Kidney glomerular epithelial cell (primary cell): ENCODE results near the gene TLR6.

Experiments used
- DNase-seq: peaks from one replicate; lab custom pipeline; 2025; lab: John Stamatoyannopoulos, UW

TLR6 gene, protein sequence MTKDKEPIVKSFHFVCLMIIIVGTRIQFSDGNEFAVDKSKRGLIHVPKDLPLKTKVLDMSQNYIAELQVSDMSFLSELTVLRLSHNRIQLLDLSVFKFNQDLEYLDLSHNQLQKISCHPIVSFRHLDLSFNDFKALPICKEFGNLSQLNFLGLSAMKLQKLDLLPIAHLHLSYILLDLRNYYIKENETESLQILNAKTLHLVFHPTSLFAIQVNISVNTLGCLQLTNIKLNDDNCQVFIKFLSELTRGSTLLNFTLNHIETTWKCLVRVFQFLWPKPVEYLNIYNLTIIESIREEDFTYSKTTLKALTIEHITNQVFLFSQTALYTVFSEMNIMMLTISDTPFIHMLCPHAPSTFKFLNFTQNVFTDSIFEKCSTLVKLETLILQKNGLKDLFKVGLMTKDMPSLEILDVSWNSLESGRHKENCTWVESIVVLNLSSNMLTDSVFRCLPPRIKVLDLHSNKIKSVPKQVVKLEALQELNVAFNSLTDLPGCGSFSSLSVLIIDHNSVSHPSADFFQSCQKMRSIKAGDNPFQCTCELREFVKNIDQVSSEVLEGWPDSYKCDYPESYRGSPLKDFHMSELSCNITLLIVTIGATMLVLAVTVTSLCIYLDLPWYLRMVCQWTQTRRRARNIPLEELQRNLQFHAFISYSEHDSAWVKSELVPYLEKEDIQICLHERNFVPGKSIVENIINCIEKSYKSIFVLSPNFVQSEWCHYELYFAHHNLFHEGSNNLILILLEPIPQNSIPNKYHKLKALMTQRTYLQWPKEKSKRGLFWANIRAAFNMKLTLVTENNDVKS

DNA sequence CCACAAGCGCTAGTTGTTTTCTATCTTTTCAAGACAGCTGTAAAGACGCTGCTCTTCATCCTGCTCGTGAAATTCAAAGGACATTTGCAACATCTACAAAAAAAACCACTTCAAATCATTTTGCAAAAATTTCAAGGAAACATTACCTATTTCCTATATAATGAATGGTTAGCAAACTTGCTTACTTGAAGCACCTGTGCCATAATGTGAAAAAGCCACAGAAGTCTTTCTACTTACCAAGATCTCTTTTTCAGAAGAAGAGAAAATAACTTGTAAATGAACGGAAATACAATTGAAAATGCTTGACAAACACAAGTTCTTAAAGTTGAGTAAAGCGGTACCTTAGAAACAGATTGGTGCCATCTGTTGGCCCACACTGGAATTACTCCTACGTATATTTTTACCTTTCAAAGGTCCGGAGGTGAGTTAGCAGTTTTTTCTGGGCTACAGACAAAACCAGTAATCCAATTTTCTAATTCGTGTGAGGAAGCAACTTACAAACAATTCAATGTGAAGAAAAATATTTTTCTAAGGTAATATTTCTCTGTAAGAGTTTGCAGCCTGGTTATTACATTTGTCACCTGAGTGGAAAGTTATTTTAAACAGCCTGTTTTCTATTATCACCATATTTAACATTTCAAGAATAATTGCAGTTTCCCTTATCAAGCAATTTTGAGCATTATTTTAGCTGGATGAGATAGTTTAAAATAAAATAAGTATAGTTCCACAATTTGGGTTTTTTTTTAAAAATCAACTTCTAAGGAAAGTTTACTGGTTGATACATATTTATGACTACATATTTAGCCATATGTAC, at the start of gene TLR6:
TSS of gene TLR6 (minus strand) at position 294 of the 814 bp plus-strand sequence. CDS start 27,344 bp downstream, outside the sequence.
- peak; percentile 58 for DNase-seq

DNA sequence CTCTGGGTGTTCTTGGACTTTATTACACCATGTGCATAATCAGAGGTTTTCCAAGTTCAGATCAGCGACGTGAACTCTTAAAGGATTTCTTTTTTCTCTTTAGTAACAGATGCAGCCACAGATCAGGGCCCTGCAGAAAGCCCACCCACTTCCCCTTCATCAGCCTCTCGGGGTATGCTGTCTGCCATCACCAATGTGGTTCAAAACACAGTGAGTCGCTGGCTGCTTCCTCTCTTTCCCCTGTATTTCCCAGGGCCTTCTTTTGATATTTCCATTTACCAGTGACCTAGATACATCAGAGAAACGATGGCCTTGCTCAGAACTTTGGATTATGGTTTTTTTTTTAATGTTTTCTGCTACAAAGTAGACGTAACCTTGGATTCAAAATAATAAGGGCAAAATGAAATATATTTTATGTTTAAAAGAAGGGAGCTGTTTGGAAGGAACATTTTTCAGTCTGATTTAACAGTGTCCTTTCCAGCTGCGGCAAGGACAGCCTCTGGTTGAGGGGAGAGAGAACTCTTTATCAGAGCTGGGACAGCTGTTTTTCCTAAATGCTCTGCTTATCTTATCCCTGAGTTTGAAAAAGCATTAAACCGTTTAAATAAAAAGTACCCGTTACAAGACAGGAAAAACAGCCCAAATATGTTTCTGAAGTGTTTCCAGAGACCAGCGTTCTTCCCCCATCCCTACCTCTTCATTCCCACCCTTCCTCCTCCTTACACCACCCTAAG, 49.2 kb upstream of the TLR6 start:
- DNase-seq: no peak

DNA sequence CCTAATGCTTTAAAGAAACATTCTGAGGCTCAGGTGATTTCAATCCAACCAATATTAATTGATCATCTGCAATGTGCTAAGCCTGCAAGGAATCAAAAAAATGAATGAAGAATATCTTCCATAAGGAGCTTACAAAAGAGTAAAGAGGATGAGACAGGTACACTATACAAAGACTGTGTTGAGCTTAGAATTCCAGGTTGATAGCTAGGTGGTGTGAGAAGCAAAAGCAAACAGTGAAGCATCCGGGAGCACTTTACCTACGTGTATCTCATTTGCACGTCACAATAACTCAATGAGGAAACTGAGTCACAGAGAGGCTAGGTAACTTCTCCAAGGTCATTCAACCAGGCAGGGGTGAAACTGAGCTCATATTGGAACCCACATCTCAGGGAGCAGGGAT, 48.1 kb upstream of the TLR6 start:
- no peak for DNase-seq

DNA sequence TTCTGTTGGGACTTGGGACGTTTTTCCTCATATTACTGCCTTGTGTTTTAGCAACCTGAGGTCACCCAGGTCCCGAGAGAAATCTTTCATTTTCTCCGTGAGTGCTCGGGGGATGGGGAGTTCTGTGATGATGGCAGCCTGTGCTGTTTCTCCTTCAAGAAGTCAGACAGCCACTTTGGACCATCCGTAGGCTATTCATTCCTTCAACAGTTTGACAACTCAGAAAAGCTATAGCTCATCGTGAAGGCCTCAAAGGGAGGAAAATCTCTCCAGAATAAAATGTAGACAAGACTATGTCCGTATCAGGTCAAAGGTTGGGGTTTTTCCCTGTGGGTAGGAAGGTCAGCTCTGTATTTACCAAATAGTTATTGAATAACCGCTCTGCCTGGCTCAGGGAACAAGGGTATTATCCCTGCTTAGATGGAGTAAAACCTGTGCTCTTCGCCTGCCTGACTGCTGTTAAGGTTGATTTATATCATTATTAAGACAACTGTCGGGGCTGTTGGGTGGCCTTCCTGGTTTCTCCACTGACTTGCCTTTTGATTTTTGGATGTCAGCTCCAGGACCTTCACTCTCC, 47.6 kb upstream of the TLR6 start:
- DNase-seq: no peak

DNA sequence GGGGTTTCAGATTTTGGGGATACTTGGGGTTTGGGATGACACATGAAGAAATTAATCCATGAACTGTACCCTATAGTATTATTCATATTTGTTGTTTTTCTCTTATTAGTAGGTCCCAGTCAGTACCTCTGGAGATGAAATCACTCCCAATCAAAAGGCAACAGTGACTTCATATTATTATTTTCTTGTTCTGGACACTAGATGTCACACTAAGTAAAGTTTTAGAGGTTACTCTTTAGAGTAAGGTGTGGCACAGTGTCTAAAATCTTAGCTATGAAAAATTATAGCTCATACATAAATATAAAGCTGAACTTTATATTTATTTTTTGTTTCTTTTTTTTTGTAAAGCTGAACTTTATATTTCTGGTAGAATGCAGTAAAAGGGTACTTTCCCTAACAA, 46.1 kb upstream of the TLR6 start:
- peak; percentile 25 for DNase-seq

DNA sequence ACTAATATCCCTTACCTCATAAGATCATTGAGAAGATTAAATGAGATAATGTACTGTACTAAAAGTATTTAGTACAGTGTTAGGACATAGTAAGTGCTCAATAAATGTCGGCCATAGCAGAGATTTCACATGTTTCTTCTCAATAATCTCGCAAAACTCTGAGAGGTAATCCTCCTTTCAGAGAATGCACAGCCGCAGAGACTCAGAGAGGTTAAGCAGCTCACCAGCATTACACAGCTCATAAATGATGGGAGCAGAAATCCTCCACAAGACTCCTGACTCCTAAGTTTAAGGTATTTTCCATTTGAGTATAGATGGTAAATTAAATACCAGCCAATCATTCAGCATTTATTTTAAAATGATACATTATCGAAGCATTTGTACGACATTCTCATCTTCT, 45.6 kb upstream of the TLR6 start:
- no peak for DNase-seq

DNA sequence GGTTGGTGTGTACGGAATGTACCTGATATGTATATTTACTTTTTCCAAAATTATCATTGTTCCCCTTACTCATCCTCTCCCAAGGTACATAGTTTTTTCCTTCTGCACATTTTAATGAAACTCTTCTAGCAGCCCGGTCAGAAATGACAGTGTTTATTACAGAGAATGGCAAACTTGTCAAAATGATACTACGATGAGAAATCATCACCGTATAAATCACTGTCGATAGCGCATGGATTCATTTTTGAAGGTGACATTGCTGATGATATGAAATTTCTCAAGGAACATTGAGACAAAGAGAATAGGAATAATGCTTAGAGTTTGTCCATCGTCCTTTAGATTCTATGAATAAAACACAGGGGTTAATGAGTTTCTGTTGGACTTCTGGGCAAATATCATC, 41.6 kb upstream of the TLR6 start:
- no peak for DNase-seq

DNA sequence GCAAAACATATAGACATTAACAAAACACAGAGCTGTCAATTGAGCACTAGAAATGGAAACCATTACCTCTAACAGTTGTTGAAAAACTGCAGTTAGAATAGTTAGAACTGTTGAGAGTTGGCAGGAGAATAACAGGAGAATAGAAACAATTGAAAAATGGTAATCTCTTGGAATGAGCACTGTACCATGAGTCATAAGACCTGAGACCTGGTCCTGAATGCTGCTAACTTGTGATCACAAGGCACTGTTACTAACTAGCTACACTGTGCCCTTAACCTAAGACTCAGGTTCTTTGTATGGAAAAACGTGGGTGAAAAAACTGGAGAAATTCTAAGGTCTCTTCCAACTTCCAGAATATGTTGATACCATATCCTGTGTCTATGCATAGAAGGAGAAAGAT, 40.3 kb upstream of the TLR6 start:
- no peak for DNase-seq

DNA sequence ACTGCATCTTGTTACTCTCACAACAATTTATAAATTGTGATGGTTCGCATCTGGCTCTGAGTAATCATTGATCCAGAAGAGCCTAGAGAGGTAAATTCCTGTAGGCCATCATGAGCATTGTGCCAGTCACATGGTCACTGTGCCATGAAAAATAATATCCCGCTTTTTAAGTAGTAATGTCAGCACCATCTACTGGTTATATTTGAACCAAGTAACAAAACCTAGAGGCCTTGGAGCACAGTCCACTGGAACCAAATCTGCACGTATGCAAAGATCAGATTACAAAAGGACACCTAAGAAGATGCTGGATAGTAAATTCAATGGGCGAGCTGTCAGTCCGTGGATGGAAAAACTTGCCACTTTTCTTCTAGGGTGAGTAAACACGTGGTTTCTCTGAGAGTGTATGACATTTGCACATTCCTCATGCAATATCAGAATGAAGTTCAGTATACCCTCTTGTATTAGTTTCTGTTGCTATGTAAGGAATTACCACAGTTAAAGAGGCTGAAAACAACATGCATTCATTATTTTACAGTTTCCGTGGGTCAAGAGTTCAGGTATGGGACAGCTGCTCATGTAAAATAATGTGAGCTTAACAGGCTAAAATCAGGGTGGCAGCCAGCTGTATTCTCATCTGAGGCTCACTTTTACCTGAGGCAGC, 37.8 kb upstream of the TLR6 start:
- no peak for DNase-seq

DNA sequence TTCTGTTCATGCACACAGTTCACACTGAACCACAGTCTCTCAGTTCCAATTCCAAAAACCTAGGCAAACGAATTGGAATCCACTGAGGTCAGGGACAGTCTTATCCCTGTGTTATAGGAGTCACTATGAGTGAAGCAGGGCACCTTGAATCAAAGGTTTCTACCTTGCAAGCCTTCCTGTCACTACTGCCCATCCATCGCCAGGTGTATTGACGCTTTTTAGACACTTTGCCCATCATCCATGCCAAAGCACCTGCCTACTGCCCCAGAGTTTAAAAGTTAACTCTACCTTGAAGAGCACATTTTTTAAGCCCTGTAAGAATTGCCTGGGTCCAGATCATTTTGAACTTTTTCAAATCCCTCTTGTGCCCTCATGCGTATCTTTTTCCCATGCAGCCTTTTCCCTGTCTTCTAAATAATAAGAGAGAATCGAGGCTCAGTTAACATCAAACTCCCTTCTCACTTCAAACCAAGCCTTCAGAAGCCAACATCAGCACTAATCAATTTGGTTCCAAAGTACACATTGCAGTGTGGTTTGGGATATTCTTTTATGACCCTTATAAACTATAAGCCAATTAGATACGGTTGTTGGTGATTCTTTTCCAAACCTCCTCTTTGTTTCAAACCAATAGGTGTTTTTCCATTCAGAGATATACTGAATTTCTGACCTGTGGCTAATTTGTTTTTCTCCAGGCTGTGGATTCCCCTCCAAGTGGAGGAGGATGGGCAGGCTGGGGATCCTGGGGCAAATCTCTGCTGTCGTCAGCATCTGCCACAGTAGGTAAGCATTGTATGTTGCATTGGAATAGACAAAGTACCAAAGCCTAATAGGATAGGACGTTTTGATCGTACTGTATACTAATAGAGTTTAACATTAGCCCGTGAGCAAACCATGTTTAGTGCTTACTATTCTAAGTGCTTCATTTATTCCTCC, 34.7 kb upstream of the TLR6 start:
- no peak for DNase-seq

DNA sequence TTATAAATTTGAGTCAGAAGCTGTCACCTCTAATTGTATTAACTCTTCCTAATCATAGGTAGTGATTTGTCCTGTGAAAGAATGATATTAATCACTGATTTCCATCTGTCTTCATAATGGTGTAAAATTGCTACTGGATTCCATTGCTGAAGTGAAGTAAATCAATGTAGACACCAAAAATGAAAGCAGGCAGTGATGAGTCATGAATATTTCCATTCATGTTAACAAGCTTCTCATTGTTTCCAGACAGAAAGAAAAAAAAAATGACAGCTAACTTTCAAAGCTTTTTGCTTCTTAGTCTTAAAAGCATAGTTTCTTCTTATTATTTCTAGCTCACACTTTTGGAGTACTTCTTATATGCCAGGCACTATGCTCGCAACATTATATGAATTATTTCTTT, 32.5 kb upstream of the TLR6 start:
- DNase-seq: peak; percentile 60

DNA sequence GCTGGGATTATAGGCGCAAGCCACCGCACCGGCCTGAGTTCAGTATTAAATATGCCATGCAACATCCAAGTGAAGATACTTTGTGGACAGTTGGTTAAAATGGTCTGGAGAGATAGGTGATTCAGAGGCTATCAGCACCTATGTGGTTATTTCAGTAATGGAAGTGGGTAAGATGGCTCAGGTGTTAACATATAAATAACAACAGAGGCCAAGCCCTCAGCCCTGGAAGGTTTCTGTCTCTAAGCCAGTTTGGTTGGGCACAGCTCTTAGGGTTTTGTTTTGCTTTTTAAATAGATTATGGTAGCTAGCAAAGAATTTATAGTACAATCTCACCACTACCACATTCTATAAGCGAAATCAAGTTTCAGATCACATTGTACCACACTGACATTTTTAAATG, 27.6 kb upstream of the TLR6 start:
- DNase-seq: no peak

DNA sequence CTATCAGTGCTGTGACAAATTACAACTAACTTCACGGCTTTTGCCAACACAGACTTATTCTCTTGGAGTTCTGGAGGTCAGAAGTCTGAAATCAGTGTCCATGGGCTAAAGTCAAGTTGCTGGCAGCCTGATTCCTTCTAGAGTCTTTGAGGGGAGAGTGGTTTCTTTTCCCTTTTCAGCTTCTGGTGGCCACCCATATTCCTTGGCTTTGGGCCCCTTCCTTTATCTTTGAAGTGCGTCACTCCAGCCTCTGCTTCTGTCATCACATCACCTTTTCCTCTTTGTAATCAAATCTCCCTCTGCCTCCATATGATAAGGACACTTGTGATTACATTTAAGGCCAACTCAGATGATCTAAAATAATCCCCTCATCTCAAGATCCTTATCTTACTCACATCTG, 20.0 kb upstream of the TLR6 start:
- no peak for DNase-seq

DNA sequence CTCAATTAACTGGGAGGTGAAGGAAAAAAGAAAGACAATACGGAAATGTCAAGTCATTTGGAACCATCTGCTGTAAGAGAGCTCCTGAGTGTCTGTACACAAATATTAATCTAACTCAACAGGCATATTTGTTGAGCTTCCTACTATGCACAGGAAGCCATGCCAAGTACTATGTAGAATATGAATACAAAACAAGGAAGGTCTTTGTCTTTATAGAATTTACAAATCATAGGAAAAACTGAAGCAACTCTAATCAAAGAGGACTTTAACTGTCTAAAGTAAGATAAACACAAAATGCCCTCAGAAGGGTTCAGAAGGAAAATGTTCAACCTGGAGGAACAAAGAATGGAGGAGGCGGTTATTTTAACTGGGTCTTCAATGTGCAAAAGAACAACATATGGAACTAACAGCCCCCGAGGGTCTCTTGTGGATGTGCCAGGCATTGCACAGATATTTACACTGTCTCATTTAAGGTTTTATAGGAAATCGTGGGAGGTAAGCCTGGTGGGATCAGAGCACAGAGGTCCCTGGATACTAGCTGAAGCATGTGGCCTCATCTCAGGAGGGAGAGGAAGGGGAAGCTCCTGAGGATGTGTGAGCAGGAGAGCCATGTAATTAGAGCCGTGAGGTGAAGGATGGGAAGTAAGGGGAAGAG, 16.8 kb upstream of the TLR6 start:
- DNase-seq: no peak

DNA sequence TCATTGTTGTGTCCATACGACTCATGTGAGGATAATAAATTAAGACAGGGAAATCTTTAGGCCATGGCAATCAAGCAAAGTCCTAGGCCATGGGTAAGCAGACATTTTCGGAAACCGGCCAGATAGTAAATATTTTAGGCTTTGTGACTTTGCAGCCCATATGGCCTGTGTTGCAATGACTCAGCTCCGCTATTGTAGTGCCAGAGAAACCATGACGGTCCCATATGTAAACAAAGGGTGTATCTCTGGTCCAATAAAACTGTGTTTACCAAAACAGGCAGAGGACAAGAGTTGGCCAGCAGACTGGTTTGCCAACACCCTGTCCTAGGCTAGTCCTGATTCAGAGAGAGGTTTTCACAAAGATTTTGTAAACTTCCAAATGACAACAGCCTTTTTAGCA, 16.0 kb upstream of the TLR6 start:
- no peak for DNase-seq

DNA sequence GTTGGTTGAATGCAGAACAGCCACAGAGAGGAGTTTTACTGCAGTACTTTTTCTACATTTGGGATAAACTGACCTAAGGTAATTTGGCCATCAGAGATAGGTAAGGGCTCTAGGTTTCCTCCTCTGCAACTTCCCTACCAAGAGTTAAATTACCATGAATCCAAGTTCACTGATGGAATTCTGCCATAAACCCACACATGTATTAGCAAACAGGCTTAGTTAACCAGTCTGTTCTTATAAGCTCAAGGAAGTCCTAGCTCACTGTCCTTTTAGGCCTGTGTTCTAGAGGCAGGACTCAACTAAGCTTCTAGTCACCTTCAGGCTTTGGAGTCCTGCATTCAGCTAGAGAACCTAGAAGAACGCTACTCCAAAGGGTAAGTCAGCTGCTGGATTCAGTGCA, 15.0 kb upstream of the TLR6 start:
- no peak for DNase-seq

DNA sequence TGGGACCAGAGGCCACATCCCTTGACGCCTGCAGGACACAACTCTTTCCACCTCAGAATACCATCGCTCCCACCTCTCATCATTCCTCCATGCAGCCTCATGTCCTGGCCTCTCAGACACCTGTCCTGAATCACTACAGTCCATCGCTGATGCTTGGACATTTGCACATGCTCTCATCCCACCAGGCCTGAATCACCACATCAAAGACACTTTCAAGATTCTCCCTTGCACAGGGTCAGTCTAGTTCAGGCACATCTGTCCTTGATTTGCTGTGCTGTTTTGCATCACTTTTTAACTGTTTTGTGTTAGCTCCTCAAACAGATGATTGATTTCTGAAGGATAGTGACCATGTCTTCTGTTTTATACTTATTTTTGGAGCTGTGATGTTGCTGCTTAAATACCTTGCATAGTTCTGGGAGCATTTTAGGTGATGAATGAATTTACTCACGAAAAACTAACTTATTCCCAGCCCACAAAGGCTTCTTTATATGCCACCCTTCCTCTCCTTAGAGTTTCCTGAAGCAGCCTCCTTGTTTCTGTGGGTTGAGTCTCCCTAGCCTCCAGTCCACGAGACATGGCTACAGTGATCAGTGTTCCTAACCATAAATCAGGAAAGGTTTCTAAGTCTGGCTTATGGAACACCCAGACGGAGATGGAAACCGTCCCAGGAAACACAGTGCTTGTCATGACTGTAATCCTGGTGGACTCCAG, 13.6 kb upstream of the TLR6 start:
- no peak for DNase-seq

DNA sequence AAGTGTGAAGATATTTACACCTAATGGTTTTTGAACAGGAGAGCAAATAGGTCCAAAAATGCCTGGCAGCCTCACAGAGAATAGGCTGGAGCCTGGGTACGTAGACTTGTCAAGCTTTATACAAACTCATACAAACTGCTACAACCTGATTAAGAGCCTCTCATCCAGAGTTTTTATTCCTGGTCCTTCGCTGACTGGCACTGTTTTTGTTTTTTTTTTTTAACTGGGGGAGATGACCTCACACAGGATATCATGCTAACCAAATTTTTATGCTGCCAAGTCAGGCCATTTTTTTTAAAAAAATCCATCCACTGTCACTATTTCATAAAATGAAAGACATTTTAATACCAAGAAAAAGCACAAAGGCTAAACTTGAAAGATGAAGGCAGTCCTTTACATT, 12.9 kb upstream of the TLR6 start:
- no peak for DNase-seq
